BE2C (cell line): ENCODE results near the gene STC2.

Experiments
- DNase-seq: peaks from one replicate; pipeline ENCODE4 v3.0.0-alpha.2; 2020
- H3K27me3 ChIP-seq: fragments of 250-450 bp; sonication (Bioruptor Pico); 2 replicates; pipeline ENCODE4 v1.5.1; 2020; ENCODE audit warnings: mild to moderate bottlenecking
- H3K36me3 ChIP-seq: fragments of 250-450 bp; sonication (Bioruptor Pico); 2 replicates; pipeline ENCODE4 v1.5.1; 2020; ENCODE audit warnings: mild to moderate bottlenecking
- H3K4me1 ChIP-seq: fragments of 250-450 bp; sonication (Bioruptor Pico); 2 replicates; pipeline ENCODE4 v1.5.1; 2020
- H3K4me3 ChIP-seq: 2 replicates; pipeline ENCODE4 v1.5.1; 2011; ENCODE audit warnings: low read depth, low read length
- H3K9me3 ChIP-seq: fragments of 250-450 bp; sonication (Bioruptor Pico); 2 replicates; pipeline ENCODE4 v1.5.1; 2020
- CTCF ChIP-seq: IDR thresholded peaks from 2 replicates; pipeline ENCODE4 v1.5.1; 2012; ENCODE audit warnings: mild to moderate bottlenecking, low read depth, low read length

The STC2 gene

GRCh38 chr5:173299820-173300219 lies 28.4 kb downstream of the STC2 start:
- Histone ChIP-seq H3K36me3 (no peaks in the 10 kb centered on the region), H3K9me3 (no peaks in the 10 kb centered on the region), H3K4me1 (peaks cover 2% of the 10 kb centered on the region), H3K4me3 (no peak overlapping the region), H3K27me3 (no peaks in the 10 kb centered on the region)
- no peak for DNase-seq
- no peak for TF ChIP-seq CTCF

GRCh38 chr5:173298213-173298926 lies 29.8 kb downstream of the STC2 start:
- no peak for DNase-seq
- no peak overlapping the region for H3K4me3 ChIP-seq
- no peaks in the 10 kb centered on the region for H3K36me3 ChIP-seq
- no peak for TF ChIP-seq CTCF
- H3K9me3 ChIP-seq: no peaks in the 10 kb centered on the region
- H3K27me3 ChIP-seq: no peaks in the 10 kb centered on the region
- H3K4me1 ChIP-seq: peaks cover 9% of the 10 kb centered on the region

GRCh38 chr5:173297813-173298212 lies 30.4 kb downstream of the STC2 start:
- Histone ChIP-seq H3K9me3 (no peaks in the 10 kb centered on the region), H3K27me3 (no peaks in the 10 kb centered on the region), H3K36me3 (no peaks in the 10 kb centered on the region), H3K4me1 (peaks cover 9% of the 10 kb centered on the region), H3K4me3 (no peak overlapping the region)
- no peak for TF ChIP-seq CTCF
- DNase-seq: no peak

GRCh38 chr5:173296737-173297676 lies 31.2 kb downstream of the STC2 start:
- Histone ChIP-seq H3K4me1 (peaks cover 9% of the 10 kb centered on the region), H3K27me3 (no peaks in the 10 kb centered on the region), H3K9me3 (no peaks in the 10 kb centered on the region), H3K4me3 (no peak overlapping the region), H3K36me3 (no peaks in the 10 kb centered on the region)
- DNase-seq: no peak
- no peak for TF ChIP-seq CTCF

GRCh38 chr5:173295796-173296195 lies 32.4 kb downstream of the STC2 start:
- no peaks in the 10 kb centered on the region for H3K9me3 ChIP-seq
- peaks cover 12% of the 10 kb centered on the region for H3K4me1 ChIP-seq
- H3K36me3 ChIP-seq: no peaks in the 10 kb centered on the region
- H3K4me3 ChIP-seq: no peak overlapping the region
- TF ChIP-seq CTCF: no peak
- no peak for DNase-seq
- no peaks in the 10 kb centered on the region for H3K27me3 ChIP-seq
